ENCODE results near the gene PCSK5.

DNA sequence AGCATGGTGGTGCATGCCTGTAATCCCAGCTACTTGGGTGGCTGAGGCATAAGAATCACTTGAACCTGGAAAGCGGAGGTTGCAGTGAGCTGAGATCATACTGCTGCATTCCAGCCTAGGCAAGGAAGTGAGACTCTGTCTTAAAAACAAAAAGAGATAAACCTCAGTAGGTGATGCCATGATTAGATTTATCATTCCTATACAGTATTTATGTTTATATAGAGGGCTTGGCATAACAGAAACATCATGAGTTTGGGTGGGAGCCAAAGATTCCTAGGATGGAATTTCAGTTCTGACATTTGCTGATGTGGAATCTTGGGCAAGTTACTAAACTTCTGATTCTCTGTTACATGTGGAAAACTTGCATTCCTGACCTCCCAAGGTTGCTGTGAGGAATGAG lies 481.4 kb downstream of the PCSK5 start:
- no peak for TF ChIP-seq CTCF (IDR thresholded peaks at IDR 0.05; ENCODE audit: low read length)
- no peak for TF ChIP-seq EZH2phosphoT487 (IDR thresholded peaks at IDR 0.05; ENCODE audit: low read length)
